Ishikawa (cell line): ENCODE results near the gene IRAK1.

ENCODE experiments used
- CREB1 ChIP-seq: IDR thresholded peaks from 2 replicates; pipeline ENCODE4 v1.6.1; 2012; ENCODE audit warnings: low read depth
- EP300 ChIP-seq: IDR thresholded peaks from 2 replicates; pipeline ENCODE4 v1.6.1; 2012; ENCODE audit warnings: borderline replicate concordance
- TAF1 ChIP-seq: IDR thresholded peaks from 2 replicates; pipeline ENCODE4 v1.6.1; 2012; ENCODE audit warnings: low read depth, mild to moderate bottlenecking
- TCF12 ChIP-seq: IDR thresholded peaks from 2 replicates; pipeline ENCODE4 v1.6.1; 2012; ENCODE audit warnings: low read depth
- YY1 ChIP-seq: IDR thresholded peaks from 2 replicates; pipeline ENCODE4 v1.6.1; 2012; ENCODE audit warnings: low read depth
- ZBTB7A ChIP-seq: IDR thresholded peaks from 2 replicates; pipeline ENCODE4 v1.6.1; 2012; ENCODE audit warnings: low read depth
- TF ChIP-seq, protein P1 (sequence below): IDR thresholded peaks from 2 replicates; pipeline ENCODE4 v1.6.1; 2012; ENCODE audit warnings: low read depth, mild to moderate bottlenecking
- TF ChIP-seq, protein P2 (sequence below): IDR thresholded peaks from 2 replicates; pipeline ENCODE4 v1.6.1; 2012

DNA sequence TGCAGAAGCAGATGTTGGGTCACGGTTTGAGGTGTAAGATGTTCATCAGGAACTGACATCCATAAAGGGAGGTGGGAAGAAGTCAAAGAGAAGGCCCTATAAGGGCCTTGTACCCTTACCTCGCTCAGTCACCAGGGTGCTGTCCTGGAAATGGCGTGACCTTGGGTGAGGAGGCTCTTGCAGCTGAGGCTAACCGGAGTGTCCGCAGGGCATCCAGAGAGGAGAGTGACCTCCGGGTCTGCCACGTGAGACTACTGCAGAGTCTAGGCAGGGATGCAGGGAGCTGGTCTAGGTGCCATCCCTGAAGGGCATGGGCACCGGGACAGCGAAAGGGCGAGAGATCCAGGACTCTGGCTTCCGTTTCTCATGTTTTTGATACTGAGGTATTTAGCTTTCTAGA is 28.7 kb upstream of the IRAK1 start:
- TF ChIP-seq, protein P1, sequence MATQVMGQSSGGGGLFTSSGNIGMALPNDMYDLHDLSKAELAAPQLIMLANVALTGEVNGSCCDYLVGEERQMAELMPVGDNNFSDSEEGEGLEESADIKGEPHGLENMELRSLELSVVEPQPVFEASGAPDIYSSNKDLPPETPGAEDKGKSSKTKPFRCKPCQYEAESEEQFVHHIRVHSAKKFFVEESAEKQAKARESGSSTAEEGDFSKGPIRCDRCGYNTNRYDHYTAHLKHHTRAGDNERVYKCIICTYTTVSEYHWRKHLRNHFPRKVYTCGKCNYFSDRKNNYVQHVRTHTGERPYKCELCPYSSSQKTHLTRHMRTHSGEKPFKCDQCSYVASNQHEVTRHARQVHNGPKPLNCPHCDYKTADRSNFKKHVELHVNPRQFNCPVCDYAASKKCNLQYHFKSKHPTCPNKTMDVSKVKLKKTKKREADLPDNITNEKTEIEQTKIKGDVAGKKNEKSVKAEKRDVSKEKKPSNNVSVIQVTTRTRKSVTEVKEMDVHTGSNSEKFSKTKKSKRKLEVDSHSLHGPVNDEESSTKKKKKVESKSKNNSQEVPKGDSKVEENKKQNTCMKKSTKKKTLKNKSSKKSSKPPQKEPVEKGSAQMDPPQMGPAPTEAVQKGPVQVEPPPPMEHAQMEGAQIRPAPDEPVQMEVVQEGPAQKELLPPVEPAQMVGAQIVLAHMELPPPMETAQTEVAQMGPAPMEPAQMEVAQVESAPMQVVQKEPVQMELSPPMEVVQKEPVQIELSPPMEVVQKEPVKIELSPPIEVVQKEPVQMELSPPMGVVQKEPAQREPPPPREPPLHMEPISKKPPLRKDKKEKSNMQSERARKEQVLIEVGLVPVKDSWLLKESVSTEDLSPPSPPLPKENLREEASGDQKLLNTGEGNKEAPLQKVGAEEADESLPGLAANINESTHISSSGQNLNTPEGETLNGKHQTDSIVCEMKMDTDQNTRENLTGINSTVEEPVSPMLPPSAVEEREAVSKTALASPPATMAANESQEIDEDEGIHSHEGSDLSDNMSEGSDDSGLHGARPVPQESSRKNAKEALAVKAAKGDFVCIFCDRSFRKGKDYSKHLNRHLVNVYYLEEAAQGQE, result no peak
- TF ChIP-seq CREB1, result no peak
- TF ChIP-seq YY1, result no peak
- TF ChIP-seq EP300, result no peak
- TF ChIP-seq, protein P2, sequence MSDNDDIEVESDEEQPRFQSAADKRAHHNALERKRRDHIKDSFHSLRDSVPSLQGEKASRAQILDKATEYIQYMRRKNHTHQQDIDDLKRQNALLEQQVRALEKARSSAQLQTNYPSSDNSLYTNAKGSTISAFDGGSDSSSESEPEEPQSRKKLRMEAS, result no peak
- TF ChIP-seq ZBTB7A, result no peak
- no peak for TF ChIP-seq TCF12
- TF ChIP-seq TAF1, result no peak
